ENCODE measurements around the gene BTRC. TPM values are rescaled to one million over a fixed set of nuclear protein-coding genes. Genes with fewer than 3 reads are reported as not detected.

BTRC gene
- total RNA-seq, 1 experiment from 2014 or later = 5.7 TPM

DNA sequence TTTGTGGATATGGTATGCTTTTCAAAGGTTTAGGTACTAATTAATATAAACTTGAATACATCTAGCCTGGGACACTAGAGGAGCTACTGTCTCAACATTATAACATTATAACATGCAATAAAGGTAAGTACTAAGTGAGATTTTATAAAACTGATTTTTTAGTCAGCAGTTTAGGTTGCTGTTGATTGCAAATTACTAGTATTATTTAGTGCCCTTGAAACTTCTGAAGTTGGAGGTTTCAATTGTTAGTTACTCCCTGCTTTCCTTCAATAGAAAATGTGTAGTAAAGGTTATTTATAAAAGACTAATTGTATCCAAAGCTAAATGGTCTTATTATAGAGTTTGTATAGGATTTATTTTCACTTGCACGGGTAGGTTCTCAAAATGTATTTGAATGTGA is 138.8 kb downstream of the BTRC start:
- BruUV-seq (replicated peaks) = no TSS peak
- Histone ChIP-seq H3K27me3 (ENCODE audit: low read length) (no peaks in the 10 kb centered on the region), H3K4me2 (ENCODE audit: low read length) (no peak overlapping the region), H2AFZ (ENCODE audit: low read length) (no peak overlapping the region), H3K4me1 (ENCODE audit: insufficient read depth, low read length) (0 out of 2 replicates have a peak, but pooled peaks cover 4% of the 10 kb centered on the region), H3K9me2 (replicated peaks; ENCODE audit: low read length) (no peaks in the 10 kb centered on the region), H3K36me3 (ENCODE audit: low read depth, low read length) (no peaks in the 10 kb centered on the region), H3K9me3 (ENCODE audit: low read length) (no peaks in the 10 kb centered on the region), H4K20me1 (ENCODE audit: low read length) (no peaks in the 10 kb centered on the region), H3K27ac (ENCODE audit: low read length) (no peak overlapping the region), H3K4me3 (ENCODE audit: low read length) (no peak overlapping the region), H3K9ac (ENCODE audit: low read length) (no peak overlapping the region), H3F3A (ENCODE audit: low read length, unreplicated experiment) (no peaks in the 10 kb centered on the region), H3K79me2 (ENCODE audit: low read length) (no peaks in the 10 kb centered on the region)
- no peak for ATAC-seq
- no peak for TF ChIP-seq EZH2phosphoT487 (IDR thresholded peaks at IDR 0.05; ENCODE audit: borderline replicate concordance, low read length)
- no peak for TF ChIP-seq CTCF (conservative IDR thresholded peaks at IDR 0.05; ENCODE audit: low read depth, low read length)
- TF ChIP-seq EZH2 (IDR thresholded peaks at IDR 0.05; ENCODE audit: low read length, unreplicated experiment) = no peak
- DNase-seq = no peak
- POLR2A ChIA-PET (ENCODE audit: unreplicated experiment) = no interaction called here
- intact Hi-C loops (cut with micrococcal nuclease) = no loop called here
- CTCF ChIA-PET = interaction anchor here (0.5 kb wide), 1 partner anchor 329 kb away, joined by 3 read pairs; no protein-coding TSS in a partner anchor

DNA sequence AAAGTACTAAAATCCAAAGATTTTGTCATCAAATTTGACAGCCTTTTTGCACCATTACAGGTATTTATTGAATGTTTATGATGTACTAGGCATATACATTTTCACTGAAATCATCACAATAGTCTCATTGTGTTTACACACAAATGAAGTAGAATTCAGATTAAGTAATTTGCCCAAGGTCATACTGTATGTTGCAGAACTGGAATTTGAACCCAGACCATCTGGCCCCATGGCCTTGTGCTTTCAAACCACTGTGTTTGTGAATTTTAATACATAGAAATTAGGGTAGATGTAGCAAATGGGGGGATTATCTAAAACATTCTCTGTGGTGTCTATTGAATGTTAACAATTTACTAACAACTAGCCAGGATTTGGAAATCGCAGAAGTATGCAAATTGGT is 139.3 kb downstream of the BTRC start:
- Histone ChIP-seq H3K9ac (ENCODE audit: low read length) (no peak overlapping the region), H3K36me3 (ENCODE audit: low read depth, low read length) (no peaks in the 10 kb centered on the region), H3K27ac (ENCODE audit: low read length) (no peak overlapping the region), H3K27me3 (ENCODE audit: low read length) (no peaks in the 10 kb centered on the region), H4K20me1 (ENCODE audit: low read length) (no peaks in the 10 kb centered on the region), H2AFZ (ENCODE audit: low read length) (no peak overlapping the region), H3K9me3 (ENCODE audit: low read length) (no peaks in the 10 kb centered on the region), H3K79me2 (ENCODE audit: low read length) (no peaks in the 10 kb centered on the region), H3K4me1 (ENCODE audit: insufficient read depth, low read length) (0 out of 2 replicates have a peak, but pooled peaks cover 4% of the 10 kb centered on the region), H3F3A (ENCODE audit: low read length, unreplicated experiment) (no peaks in the 10 kb centered on the region), H3K4me2 (ENCODE audit: low read length) (no peak overlapping the region), H3K4me3 (ENCODE audit: low read length) (no peak overlapping the region), H3K9me2 (replicated peaks; ENCODE audit: low read length) (no peaks in the 10 kb centered on the region)
- DNase-seq (no peak), ATAC-seq (no peak)
- ChIA-PET POLR2A (ENCODE audit: unreplicated experiment) (no interaction called here), CTCF (interaction anchor here (0.5 kb wide), 1 partner anchor 330 kb away, joined by 3 read pairs; no protein-coding TSS in a partner anchor)
- intact Hi-C loops (cut with micrococcal nuclease) = no loop called here
- no TSS peak for BruUV-seq (replicated peaks)
- TF ChIP-seq EZH2 (IDR thresholded peaks at IDR 0.05; ENCODE audit: low read length, unreplicated experiment) (no peak), CTCF (conservative IDR thresholded peaks at IDR 0.05; ENCODE audit: low read depth, low read length) (no peak), EZH2phosphoT487 (IDR thresholded peaks at IDR 0.05; ENCODE audit: borderline replicate concordance, low read length) (no peak)

DNA sequence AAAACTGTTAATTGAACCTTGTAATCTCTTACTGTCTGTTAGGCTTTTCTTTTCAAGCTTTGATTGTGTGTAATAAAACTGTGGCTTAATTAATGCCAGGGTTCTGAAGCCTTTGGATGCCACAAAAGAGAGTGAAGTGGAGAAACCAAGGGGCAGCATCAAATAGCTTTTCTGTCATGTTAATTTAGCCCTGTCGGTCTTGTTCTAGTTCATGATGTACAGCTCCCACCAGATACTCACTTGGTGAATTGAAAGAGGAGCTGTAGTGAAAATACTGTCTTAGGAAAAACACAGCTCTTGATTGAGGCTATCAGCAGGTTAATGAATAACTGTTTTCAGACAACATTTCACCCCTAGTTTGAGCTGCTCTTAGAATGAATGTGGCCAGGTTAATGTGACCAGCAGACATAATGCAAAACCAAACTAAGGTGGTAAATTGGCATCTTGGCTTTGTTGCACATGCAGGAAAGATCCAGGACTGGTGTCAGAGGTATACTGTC is 139.9 kb downstream of the BTRC start:
- no peaks in the 10 kb centered on the region for H3K79me2 ChIP-seq (ENCODE audit: low read length)
- H3K4me1 ChIP-seq (ENCODE audit: insufficient read depth, low read length) = 0 out of 2 replicates have a peak, but pooled peaks cover 4% of the 10 kb centered on the region
- ATAC-seq = no peak
- ChIA-PET POLR2A (ENCODE audit: unreplicated experiment) (no interaction called here), CTCF (no interaction called here)
- H3K4me2 ChIP-seq (ENCODE audit: low read length) = no peak overlapping the region
- intact Hi-C loops (cut with micrococcal nuclease) = no loop called here
- no peaks in the 10 kb centered on the region for H3K9me2 ChIP-seq (replicated peaks; ENCODE audit: low read length)
- no peaks in the 10 kb centered on the region for H3K36me3 ChIP-seq (ENCODE audit: low read depth, low read length)
- H3K27ac ChIP-seq (ENCODE audit: low read length) = no peak overlapping the region
- H3K9me3 ChIP-seq (ENCODE audit: low read length) = no peaks in the 10 kb centered on the region
- no peak for DNase-seq
- H3K4me3 ChIP-seq (ENCODE audit: low read length) = no peak overlapping the region
- H3K9ac ChIP-seq (ENCODE audit: low read length) = no peak overlapping the region
- no peak overlapping the region for H2AFZ ChIP-seq (ENCODE audit: low read length)
- TF ChIP-seq EZH2phosphoT487 (IDR thresholded peaks at IDR 0.05; ENCODE audit: borderline replicate concordance, low read length) = no peak
- no peak for TF ChIP-seq EZH2 (IDR thresholded peaks at IDR 0.05; ENCODE audit: low read length, unreplicated experiment)
- TF ChIP-seq CTCF (conservative IDR thresholded peaks at IDR 0.05; ENCODE audit: low read depth, low read length) = no peak
- BruUV-seq (replicated peaks) = no TSS peak
- no peaks in the 10 kb centered on the region for H4K20me1 ChIP-seq (ENCODE audit: low read length)
- H3K27me3 ChIP-seq (ENCODE audit: low read length) = no peaks in the 10 kb centered on the region
- no peaks in the 10 kb centered on the region for H3F3A ChIP-seq (ENCODE audit: low read length, unreplicated experiment)

Measured in PC-3 (cell line).